Effector CD8-positive, alpha-beta T cell (primary cell): ENCODE data around the gene L3HYPDH.

Source experiments
- DNase-seq: peaks from one replicate; lab custom pipeline; 2025; lab: John Stamatoyannopoulos, UW

L3HYPDH gene

GRCh38 chr14:59425322-59425935 is 58.8 kb downstream of the L3HYPDH start:
- no peak for DNase-seq

- no peak for DNase-seq
These were observed 59.7 kb downstream of the L3HYPDH start for GRCh38 chr14:59424341-59425071.
